Stimulated activated CD4-positive, alpha-beta T cell treated with anti-CD3 and anti-CD28 coated beads, Interleukin-2, amount 100 ng/mL, for 48 hours (primary cell): ENCODE data around the gene CLUH.
"Not testable (repeated sequence)": the region's sequence is repeated elsewhere in the genome, so short reads cannot be mapped to it uniquely, and the experiment has no call there.

Source experiments
- DNase-seq, 2 donors: peaks; one replicate each; pipeline ENCODE4 v3.0.0-alpha.2; 2020

Gene CLUH

DNA sequence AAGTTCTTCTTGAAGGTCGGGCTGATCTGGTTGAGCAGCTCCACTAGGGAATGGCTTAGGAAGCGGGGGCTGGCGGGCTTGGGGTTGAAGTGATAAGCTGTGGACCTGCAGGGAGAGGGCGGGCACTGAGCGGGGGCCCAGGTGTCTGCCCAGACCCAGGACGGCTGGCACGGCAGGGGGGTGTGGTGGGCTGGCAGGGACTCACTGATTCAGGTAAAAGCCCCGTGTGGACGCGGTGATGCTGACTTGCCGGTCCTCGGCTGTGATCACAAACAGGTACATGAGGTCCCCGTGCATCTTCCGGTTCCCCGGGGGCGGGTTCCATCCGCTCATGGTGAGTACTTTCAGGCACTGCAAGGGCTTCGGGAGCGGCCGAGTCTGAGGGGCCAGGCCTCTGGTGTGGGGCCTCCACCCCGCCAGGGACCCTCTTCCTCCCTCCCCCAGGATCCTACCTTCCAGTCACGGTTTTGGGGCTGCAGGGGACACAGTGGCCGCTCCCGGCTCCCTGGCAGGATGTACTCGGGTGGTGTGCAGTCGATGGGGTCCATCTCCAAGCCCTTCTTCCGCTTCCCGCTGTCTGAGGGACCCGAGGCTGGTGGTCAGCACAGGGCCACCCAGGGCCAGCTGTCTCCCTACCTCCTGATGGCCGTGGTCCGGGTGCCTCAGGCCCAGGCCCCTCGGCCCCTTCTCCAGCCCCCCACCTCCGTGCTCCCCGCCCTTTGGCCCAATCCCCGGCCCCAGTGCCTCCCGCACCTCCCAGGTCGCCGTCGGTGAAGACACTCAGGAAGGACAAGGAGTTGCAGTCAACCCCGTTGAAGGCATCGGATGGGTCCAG lies 10.2 kb downstream of the CLUH start:
- DNase-seq, result no peak

DNA sequence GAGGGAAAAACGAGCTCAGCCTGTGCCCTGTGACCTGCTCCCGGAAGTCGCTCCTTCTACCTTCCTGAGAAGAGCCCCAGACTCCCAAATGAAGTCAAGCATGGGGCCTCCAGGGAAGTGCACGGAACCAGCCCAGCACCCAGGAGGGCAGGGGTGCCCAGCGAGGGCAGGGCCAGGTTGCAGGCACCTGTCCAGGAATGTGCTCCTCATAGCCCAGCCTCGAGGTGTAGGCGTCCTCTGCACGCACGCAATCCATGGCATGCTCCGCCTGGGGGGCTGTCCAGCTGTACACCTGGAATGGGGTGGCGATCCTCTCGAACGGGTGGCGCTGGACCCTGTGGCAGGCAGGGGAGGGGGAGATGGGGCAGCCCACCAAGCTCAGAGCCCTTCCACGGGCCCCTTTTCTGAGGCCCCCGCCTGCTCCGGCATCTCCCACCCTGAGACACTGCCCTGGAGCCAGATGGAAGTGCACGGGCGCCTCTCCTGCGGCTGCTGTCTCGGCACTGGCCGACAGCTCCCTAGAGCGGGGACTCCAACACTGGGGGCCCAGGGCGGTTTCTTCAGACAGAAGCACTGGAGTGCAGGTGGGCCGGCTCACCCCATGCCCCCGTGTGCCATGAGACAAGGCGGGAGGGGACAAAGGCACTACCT lies 10.9 kb downstream of the CLUH start:
- DNase-seq, result no peak

DNA sequence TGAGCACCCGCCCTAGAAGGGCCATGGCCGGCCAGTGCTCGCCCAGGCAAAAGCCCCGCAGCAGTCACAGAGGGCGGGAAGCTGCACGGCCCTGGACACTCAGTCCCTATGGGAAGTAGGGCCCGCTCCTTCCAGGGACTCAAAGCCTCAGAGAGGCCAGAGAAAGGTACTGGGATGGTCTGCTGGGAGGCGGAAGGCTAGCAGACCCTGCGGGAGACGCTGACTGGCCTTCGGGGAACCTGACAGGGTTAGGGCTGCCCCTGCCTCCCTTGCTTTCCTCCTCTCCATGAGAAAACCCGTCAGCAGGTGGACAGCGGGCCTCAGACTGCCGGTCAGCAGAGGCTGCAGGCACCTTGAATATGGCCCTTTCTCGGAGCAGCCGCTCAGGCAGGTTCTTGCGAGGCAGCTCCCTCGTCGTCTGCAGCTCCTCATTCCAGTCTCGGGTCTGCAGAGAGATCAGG lies 11.5 kb downstream of the CLUH start:
- DNase-seq, result no peak

DNA sequence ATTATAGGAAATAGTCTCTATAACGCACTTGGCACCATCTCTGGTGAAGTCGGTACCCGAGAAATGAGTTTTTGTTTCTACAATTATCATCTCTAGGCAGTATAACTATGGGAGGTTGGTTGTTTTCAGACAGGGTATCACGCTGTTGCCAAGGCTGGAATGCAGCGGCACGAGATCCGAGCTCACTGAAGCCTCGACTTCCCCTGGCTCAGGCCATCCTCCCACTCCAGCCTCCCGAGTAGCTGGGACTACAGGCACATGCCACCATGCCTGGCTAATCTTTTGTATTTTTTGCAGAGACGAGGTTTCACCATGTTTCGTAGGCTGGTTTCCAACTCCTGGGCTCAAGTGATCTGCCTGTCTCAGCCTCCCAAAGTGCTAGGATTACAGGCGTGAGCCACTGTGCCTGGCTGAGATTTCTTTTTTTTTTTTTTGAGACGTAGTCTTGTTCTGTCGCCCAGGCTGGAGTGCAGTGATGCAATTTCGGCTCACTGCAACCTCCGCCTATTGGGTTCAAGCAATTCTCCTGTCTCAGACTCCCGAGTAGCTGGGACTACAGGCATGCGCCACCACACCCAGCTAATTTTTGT lies 12.3 kb downstream of the CLUH start:
- DNase-seq, result not testable (repeated sequence)

DNA sequence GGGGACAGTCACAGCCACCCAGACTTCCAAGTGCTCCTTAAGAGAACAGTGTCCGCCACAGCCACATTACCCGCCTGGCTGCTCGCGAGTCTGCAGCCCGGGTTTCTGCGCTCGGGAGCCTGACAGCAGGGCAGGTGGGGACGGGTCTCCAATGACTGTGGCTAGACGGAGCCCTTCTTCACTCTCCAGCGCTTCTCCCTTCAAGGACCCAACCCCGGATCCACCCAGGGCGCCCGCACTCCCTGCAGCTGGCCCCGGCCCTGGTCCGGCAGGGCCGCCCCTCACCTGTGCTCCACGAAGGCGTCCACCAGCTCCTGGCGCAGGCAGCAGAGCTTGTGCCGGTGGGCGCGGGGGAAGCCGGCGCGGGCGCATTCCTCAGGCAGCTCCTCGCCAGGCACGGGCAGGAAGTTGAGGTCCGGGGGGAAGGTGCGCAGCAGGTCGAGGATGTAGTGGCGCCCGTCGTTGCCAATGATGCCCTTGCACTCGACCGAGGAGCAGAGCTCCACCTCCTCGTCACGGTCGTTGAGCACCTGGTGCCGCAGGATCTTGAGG lies 13.9 kb downstream of the CLUH start:
- DNase-seq, result no peak

DNA sequence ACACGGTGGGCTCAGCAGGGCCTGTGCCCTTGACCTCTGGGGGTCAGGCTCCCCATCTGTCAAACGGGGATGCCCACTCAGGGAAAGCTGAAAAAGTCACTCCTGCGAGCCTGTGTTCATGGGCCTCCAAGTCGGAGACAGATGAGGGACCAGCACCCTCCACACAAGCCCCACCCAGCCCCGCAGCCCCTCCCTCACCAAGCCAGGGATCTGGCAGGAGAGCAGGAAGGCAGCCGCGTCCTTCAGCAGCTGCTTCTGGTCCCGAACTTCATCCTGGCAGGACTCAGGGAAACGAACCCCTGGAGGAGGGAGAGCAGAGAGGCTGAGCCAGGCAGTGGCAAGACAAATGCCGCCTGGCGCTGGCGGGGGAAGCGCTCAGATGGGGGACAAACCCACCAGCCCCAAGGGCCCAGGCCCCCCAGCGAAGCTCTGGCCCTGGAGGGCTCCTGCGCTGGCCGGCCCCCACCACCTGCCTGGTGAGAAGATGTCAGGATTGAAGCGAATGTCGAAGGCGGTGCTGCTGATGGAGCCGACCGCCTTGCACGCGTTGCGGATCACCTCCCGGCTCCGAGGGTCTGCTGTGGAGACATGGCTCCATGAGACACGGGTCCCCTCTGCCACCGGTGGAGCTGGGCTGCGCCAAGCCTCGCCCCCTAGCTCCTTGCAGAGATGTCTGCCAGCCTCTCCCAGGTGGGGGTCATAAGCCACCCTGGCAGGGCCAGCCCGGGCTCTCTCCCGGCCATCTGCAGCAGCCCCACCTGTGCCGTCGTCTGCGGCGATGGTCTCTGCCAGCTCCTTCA lies 15.4 kb downstream of the CLUH start:
- DNase-seq, result no peak

DNA sequence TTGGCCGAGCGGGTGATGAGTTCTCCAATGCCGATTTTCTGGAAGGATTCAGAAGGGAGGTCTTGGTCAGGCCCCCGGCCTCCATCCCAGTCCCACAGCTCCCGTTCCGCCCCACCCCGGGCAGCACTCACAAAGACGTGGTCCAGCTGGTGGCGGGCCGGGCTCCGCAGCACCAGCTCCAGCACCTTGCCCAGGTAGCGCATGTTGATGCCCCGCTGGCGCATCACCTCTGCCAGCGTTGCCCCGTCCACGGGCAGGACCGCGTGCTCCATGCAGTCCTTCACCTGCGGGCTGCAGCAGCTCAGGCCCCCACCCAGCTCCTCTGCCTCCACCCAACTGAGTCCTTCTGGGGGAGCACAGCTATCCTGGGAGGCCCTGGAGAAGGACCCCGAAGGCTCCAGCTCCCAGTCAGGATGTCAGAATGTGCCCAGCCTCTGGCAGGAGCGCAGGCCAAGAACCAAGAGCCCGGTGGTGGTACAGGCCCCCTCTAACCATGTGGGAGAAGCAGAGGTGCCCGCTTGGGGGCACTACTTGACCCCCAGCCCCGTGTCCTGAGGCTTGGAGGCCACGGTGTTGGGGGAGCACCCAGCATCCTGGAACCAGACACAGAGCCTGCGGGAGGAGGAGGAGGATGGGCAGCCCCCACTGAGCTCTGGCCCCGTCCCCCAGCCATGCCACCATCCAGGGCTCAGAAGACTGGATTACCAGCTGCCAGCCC lies 16.2 kb downstream of the CLUH start:
- DNase-seq, result no peak

DNA sequence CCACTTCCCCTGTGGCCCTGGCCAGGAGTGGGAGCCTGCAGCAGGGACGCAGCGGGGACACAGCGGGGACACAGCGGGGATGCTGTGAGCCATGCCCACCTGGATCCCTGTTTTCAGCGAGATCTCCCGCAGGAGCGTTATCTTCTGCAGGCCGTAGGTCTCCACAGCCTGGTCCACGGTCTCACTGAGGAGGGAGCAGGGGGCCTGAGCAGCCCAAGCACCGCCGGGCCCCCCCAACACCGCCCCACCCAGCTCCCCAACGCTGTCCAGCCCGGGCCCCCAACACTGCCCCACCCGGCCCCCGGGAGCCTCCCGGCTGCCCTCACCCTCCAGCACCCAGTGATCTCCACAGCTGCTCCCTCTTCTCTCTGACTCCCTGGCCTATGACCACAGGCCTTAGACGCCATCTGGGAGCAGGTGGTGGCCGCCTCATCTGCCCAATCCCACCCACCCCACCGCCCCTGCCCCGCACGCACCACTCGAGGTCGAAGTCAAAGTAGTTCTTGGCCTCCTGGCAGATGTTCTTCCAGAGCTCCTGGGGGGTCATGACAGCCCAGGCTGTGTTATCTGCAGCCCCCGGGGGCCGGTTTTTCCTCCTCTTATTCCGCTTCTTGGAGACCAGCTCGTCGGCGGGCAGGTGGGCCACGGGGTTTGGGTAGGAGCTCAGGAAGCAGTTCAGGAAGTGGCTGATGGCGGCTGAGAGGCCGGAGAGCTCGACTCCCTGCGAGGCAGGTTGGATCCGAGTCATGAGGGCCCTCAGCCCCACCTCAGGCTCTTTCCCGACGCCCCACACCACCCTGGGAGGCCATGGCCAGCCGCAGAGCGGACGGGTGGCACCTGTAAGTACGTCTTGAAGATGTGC lies 17.0 kb downstream of the CLUH start:
- DNase-seq, result no peak

DNA sequence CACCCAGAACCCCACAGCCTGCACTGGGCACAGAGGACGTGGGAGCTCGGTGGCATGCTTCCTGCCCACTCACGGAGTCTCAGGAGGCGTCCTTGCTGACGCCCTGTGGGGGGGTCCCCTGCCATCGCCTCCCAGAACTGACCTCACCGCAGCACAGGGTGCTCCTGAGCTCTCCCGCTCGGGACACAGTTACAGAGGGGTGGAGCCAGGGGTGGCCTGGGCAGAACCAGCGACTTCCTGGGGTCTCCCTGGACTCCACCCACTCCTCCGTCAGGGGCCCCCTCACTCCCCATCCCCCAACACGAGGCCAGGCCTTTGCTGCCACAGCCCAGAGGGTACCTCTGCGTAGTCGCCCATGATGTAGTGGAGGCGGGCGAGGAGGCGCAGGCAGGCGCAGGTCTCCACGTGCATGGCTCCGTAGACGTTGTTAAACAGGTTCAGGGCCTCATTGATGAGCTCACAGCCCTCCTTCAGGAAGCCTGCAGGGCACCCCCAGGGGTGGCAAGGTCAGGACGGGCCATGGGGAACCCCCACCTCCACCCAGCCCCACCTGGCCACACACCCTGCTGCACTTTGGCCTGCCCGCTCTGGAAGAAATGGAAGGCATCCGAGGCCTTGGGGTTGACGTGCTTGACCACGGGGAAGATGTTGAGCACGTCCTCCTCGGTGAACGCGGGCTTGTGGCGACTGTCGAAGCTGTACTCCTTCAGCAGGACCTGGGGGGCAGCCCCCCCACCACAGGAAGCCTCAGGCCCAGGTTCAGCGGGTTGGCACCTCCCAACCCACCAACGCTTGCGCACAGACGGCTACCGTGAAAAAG lies 17.8 kb downstream of the CLUH start:
- DNase-seq, result no peak

DNA sequence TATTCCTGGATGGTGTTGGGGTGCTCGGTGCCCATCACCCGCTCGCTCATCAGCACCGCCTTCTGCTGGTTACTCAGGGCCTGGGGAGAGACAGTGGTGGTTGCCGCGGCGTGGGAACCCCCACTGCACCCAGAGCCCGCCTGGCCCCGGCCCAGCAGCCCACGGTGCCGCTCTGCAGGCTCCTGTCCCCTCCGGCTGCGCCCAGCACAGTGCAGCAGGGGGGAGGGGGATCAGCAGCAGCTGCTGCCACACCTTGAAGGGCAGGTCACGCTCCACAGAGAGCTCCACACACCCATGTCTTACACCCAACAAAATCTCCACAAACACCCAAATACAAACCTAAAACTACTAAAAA lies 18.8 kb downstream of the CLUH start:
- DNase-seq, result no peak

DNA sequence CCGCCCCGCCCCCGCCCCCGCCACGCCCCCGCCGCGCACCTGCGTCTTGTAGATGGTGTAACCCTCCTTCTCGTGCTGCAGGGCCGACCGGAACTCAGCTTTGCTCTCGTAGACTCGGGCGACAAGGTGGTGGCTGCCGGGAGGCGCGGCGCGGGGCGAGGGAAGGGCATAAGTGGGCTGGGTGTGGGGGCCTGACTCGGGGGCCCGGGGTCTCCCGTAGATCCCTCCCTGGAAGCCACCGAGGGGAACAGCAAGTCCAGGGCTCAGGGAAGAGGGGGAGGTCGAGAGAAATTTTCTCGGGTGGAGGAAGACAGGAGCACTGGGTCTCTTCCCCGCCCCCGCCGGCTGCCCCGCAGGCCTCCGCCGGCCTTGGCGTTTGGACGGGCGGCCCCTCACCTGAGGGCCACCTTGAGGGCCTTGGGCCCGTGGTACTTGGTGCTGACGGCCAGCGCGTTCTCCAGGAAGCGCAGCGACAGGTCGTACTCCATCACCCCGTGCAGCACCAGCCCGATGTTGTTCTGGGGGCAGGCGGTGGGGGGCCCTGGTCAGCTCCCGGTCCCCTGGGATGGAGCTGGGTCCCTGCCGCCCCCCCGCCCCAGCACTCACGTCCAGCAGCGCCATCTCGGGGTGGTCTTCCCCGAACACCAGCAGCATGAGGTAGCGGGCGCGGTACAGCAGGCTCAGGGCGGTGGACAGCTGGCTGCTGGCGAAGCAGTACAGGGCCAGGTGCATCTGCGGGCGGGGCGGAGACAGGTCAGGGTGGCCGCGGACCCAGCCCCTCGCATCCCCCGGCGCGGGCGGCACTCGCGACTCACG lies 19.4 kb downstream of the CLUH start:
- DNase-seq, result no peak

DNA sequence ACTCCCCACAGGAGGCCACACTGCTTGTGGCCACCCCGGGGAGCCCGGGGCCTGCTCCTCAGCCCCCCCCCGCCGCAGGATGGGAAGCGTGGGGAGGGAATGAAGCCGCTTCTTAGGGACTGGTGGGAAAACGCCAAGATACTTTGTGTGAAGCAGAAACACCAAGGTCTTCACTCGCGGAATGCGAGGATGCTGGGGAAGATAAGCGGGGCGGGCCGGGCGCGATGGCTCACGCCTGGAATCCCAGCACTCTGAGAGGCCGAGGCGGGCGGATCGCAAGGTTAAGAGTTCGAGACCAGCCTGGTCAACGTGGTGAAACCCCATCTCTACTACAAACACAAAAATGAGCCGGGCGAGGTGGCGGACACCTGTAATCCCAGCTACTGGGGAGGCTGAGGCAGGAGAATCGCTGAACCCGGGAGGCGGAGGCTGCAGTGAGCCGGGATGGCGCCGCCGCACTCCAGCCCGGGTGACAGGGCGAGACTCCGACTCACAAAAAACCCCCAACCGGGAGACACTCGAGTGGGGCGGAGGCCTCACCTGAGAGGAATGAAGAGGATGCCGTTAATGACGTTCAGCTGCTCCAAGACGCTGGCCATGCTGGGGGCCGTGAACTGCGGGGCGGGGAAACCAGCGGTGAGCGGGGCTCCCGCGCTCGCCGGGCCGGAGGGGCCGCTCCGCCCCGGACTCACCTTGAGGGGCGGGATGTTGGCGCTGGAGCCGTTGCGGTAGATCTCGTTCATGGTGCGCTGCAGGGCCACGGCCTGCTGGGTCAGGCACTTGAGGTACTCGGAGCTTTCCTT lies 20.3 kb downstream of the CLUH start:
- DNase-seq, result no peak

DNA sequence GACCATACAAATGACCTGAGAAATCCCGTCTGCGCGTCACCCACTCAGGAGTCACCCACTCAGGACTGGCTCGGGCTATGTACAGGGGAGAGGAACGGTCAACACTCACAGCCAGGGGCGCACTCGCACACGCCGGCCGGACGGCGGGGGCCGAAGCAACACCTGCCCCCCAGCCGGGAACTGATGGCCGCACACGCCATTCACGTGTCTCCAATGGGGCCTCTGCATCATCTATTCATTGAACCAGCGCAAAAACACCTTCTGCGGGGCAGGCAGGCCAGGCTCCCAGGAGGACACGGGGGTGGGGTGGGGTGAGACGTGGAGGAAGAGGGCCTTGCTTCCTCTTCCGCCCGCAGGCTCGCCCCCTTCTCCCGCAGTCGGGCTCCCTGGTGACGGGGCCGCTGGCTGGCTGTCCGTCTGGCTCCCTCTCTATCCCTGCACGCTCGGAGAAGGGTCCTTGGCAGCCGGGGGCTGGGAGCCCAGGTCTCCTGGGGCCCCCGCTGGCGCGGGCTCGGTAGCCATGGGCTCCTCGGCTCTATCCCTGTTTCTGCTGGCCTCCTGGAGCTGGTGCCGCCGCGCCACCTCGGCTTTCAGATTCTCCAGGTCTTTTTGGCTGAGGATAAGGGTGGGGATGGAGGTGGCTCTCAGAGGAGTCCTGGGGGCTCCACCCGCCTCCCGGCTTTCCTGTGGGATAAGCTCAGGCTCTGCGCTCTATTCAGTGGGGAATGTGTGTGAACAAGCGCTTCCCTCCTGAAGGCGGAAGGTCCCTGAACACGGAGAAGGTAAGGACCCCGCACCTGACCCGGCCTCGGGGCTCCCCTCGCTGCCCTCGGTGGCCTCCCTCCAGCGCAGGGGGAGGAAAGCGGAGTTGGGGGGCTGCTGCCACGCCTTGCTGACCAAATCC lies 21.1 kb downstream of the CLUH start:
- DNase-seq, result no peak

DNA sequence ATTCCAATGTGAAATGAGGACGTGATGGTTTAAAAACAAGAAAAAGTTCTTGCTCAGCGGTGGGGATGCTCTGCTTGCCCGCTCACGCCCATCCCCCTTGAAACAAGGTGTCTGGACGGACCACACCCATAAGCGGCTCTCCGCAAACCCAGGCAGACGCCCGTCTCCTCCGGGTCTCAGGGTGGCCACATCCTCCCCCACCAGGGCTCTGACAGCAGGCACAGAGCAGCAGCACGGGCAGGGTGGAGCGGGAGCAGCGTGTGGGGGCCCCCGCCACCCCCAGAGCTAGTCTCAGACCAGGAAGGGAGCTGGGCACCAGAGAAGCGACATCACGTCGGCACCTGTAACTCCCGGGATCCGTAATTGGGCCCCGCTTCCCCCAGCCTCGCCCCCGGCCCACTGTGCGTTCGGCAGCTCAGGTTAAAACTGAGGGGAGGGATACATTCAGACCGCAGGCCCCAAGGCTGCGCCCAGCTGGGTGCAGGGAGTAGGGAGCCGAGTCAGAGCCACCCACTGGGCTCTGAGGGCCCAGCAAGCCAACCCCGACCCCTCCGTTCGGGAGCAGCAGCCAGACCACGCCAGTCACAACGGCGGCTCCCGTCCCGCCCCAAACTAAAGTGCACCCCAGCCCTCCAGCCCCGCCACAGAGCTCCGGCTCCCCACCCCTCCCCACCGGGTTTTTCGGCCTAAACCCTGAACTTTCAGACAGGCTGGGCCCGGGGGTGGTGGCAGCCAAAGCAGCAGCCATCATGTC lies 22.0 kb downstream of the CLUH start:
- no peak for DNase-seq

DNA sequence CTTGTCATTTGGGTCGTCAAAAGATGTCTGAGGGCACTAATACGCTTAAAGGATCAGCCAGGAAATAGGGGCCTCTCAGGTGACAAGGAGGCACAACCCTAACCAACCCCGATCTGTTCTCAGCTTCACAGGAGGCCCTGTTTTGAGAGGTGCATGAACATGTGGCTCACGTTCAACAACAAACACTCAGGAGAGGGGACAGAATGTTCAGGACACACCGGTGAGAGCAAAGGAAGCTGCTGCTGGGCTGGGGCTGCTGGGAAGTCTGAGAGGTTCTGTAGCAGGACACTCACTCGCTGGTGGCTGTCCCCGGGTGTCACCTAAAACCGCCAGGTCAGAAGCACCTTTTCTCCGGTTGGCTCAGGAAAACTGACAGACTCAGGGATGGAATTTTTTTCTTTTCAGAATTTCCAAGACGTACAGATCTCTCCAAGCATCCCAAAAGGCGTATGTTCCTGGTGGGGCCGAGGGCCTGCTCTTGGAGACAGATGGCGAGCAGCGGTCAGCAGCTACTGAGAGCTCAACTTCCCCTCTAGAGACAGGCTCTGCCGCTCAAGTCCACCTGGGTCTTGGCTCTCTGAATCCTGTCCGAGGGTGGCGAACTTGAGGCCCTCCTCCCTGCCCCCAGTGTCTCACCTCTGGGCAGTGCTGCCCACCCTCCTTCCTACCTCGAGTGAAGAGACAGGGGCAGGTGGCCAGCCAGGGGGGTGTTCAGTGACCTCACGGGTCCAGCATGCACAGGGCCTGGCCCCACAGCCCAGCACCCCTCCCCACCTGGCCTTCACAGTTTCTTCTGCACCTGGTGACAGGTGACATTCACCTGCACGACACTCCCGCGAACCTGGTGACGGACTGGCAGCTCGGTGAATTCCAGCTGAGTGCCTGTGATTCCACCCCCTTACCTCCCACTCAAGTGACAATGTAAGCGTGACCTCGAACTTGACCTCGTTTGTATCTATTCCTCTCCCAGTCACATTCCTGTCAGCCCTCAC lies 22.9 kb downstream of the CLUH start:
- no peak for DNase-seq

DNA sequence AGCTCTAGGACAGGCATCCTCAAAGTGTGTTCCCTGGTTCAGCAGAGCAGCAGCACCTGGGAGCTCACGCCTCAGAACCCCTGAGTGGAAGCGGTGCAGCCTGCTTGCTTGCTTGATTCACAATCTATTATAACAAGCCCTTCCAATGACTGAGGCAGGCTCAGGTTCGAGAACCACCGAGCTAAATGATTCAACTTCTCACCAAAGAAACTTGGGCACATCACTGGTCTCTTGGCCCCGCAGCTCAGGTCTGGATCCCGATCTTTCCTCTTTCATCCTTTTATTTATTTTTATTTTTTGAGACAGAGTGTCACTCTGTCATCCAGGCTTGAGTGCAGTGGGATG lies 24.5 kb downstream of the CLUH start:
- no peak for DNase-seq
